HepG2 (cell line): ENCODE data around the gene SELENOS. TPM values are rescaled to one million over a fixed set of nuclear protein-coding genes. Genes with fewer than 3 reads are reported as not detected.

ENCODE experiments used
- BCL3 ChIP-seq: sonication (generic); formaldehyde crosslinking; IDR thresholded peaks from 2 replicates; pipeline ENCODE4 v1.5.1; 2020; ENCODE audit warnings: mild to moderate bottlenecking, missing genetic modification reagents, moderate library complexity
- CSRNP2 ChIP-seq: sonication (generic); formaldehyde crosslinking; conservative IDR thresholded peaks from 2 replicates; pipeline ENCODE4 v1.8.0; 2022; ENCODE audit warnings: low read depth, missing genetic modification reagents
- E2F2 ChIP-seq: sonication (generic); formaldehyde crosslinking; IDR thresholded peaks from 2 replicates; pipeline ENCODE4 v1.4.0; 2020; ENCODE audit warnings: missing genetic modification reagents, borderline replicate concordance
- EP300 ChIP-seq, 3 experiments: sonication (generic) in 1 of 3; formaldehyde crosslinking in 1 of 3; IDR thresholded peaks; 2 replicates each; pipeline versions ENCODE4 v1.5.1 to v1.6.1; 2011 to 2020; ENCODE audit warnings: low read depth in 2 of 3, low read length in 2 of 3, borderline replicate concordance in 1 of 3, improper control_type of control experiment in 1 of 3, mild to moderate bottlenecking in 1 of 3, missing genetic modification reagents in 1 of 3, moderate library complexity in 1 of 3
- FOXA3 ChIP-seq: IDR thresholded peaks from 2 replicates; pipeline ENCODE4 v1.6.1; 2016; ENCODE audit warnings: missing genetic modification reagents, missing compliant biosample characterization
- GRHL1 ChIP-seq: sonication (generic); formaldehyde crosslinking; conservative IDR thresholded peaks from 2 replicates; pipeline ENCODE4 v1.8.0; 2022; ENCODE audit warnings: missing genetic modification reagents
- IRF1 ChIP-seq: sonication (generic); formaldehyde crosslinking; IDR thresholded peaks from 2 replicates; pipeline ENCODE4 v1.4.0; 2020; ENCODE audit warnings: low read depth, mild to moderate bottlenecking, missing genetic modification reagents
- ISL2 ChIP-seq: sonication (generic); formaldehyde crosslinking; IDR thresholded peaks from 2 replicates; pipeline ENCODE4 v1.5.0; 2020; ENCODE audit warnings: missing genetic modification reagents
- JUNB ChIP-seq: sonication (generic); formaldehyde crosslinking; IDR thresholded peaks from 2 replicates; pipeline ENCODE4 v1.8.0; 2022; ENCODE audit warnings: missing genetic modification reagents, mild to moderate bottlenecking, borderline replicate concordance
- KLF13 ChIP-seq: sonication (generic); formaldehyde crosslinking; IDR thresholded peaks from 2 replicates; pipeline ENCODE4 v1.4.0; 2020; ENCODE audit warnings: mild to moderate bottlenecking, missing genetic modification reagents
- SKI ChIP-seq: fragments of 450-650 bp; IDR thresholded peaks from one replicate; pipeline ENCODE4 v1.6.1; 2018; ENCODE audit warnings: mild to moderate bottlenecking; ENCODE audit not compliant: partially characterized antibody
- TP53 ChIP-seq: sonication (generic); formaldehyde crosslinking; conservative IDR thresholded peaks from 2 replicates; pipeline ENCODE4 v1.4.0; 2020; ENCODE audit warnings: missing genetic modification reagents
- ZMYM4 ChIP-seq: sonication (generic); formaldehyde crosslinking; IDR thresholded peaks from 2 replicates; pipeline ENCODE4 v1.8.1; 2023; ENCODE audit warnings: mild to moderate bottlenecking, missing genetic modification reagents
- ZNF160 ChIP-seq: sonication (generic); formaldehyde crosslinking; IDR thresholded peaks from 2 replicates; pipeline ENCODE4 v1.8.0; 2022; ENCODE audit warnings: mild to moderate bottlenecking, inconsistent platforms, missing genetic modification reagents
- ZNF230 ChIP-seq: sonication (generic); formaldehyde crosslinking; IDR thresholded peaks from 2 replicates; pipeline ENCODE4 v1.4.0; 2020; ENCODE audit warnings: mild to moderate bottlenecking, missing genetic modification reagents
- ZNF263 ChIP-seq: sonication (generic); formaldehyde crosslinking; IDR thresholded peaks from 2 replicates; pipeline ENCODE4 v1.4.0; 2020; ENCODE audit warnings: missing genetic modification reagents
- ZNF33B ChIP-seq: sonication (generic); formaldehyde crosslinking; IDR thresholded peaks from 2 replicates; pipeline ENCODE4 v1.5.1; 2020; ENCODE audit warnings: mild to moderate bottlenecking, missing genetic modification reagents
- ZNF44 ChIP-seq: sonication (generic); formaldehyde crosslinking; IDR thresholded peaks from 2 replicates; pipeline ENCODE4 v1.5.1; 2020; ENCODE audit warnings: mild to moderate bottlenecking, missing genetic modification reagents
- ZNF558 ChIP-seq: sonication (generic); formaldehyde crosslinking; IDR thresholded peaks from 2 replicates; pipeline ENCODE4 v1.9.0; 2022; ENCODE audit warnings: mild to moderate bottlenecking, missing genetic modification reagents, borderline replicate concordance
- ZNF569 ChIP-seq: sonication (generic); formaldehyde crosslinking; IDR thresholded peaks from 2 replicates; pipeline ENCODE4 v1.5.0; 2020; ENCODE audit warnings: mild to moderate bottlenecking, missing genetic modification reagents, moderate library complexity, borderline replicate concordance
- ZNF720 ChIP-seq: sonication (generic); formaldehyde crosslinking; IDR thresholded peaks from 2 replicates; pipeline ENCODE4 v1.4.0; 2020; ENCODE audit warnings: missing genetic modification reagents
- ZNF766 ChIP-seq: sonication (generic); formaldehyde crosslinking; IDR thresholded peaks from 2 replicates; pipeline ENCODE4 v1.5.0; 2020; ENCODE audit warnings: missing genetic modification reagents, borderline replicate concordance
- ZNF768 ChIP-seq: sonication (generic); formaldehyde crosslinking; IDR thresholded peaks from 2 replicates; pipeline ENCODE4 v1.4.0; 2020; ENCODE audit warnings: missing genetic modification reagents
- polyA plus RNA-seq, 8 experiments: library from polyadenylated mRNA; depleted of rRNA in 3 of 8; stranded (reverse) in 7 of 8; unstranded in 1 of 8; fragments of >200 nt; fragmentation: Illumina TruSeq in 4 of 8; extraction: Trizol in 4 of 8; gene quantifications; 2 replicates each; pipeline versions ENCODE4 v1.2.1 to v1.2.3, GENCODE V29; 2011 to 2016; ENCODE audit warnings: low read depth in 4 of 8, missing spikeins in 1 of 8, mixed read lengths in 1 of 8; ENCODE audit not compliant: insufficient read depth in 1 of 8
- total RNA-seq, 5 experiments: library from RNA; depleted of rRNA; stranded (reverse); fragments of >200 nt; fragmentation: Illumina TruSeq; extraction: Trizol; gene quantifications; 2 replicates each; pipeline ENCODE4 v1.2.3, GENCODE V29; 2016; ENCODE audit warnings: low read depth in 1 of 5

Gene SELENOS
- total and polyA plus RNA-seq, 2 of the 13 experiments (the other 11 are each of a cell fraction or from before 2014, with no cell fraction given), result 63.0 to 66.1 TPM

GRCh38 chr15:101277038-101277822 lies at the start of gene SELENOS (continued):
- peak; percentile 57; the same call in 1 of the 2 replicates for TF ChIP-seq ZNF766 (CRISPR knock-in tag)
- no peak; the same call in 1 of the 2 replicates for TF ChIP-seq ZNF44 (CRISPR knock-in tag)
- peak; percentile 81 for TF ChIP-seq SKI
- peak; percentile 66; the same call in 1 of the 2 replicates for TF ChIP-seq ZNF160 (CRISPR knock-in tag)
- no peak for TF ChIP-seq EP300 (IDR thresholded peaks at IDR 0.05; ENCODE audit: low read depth in 2 of 2, low read length in 2 of 2)
- TF ChIP-seq EP300 (CRISPR knock-in tag; IDR thresholded peaks at IDR 0.05; ENCODE audit: borderline replicate concordance), result no peak
- peak; percentile 43; the same call in 1 of the 2 replicates for TF ChIP-seq ZMYM4 (CRISPR knock-in tag)
- peak; percentile 60; the same call in 1 of the 2 replicates for TF ChIP-seq BCL3
- TF ChIP-seq ZNF263 (CRISPR knock-in tag), result no peak
- TF ChIP-seq KLF13 (CRISPR knock-in tag), result no peak; the same call in 1 of the 2 replicates
- peak; percentile 18 for TF ChIP-seq FOXA3 (CRISPR knock-in tag)
- TF ChIP-seq ZNF33B (CRISPR knock-in tag), result no peak
- TF ChIP-seq ZNF768 (CRISPR knock-in tag), result peak; percentile 73
- TF ChIP-seq ISL2 (CRISPR knock-in tag), result peak; percentile 54
- TF ChIP-seq TP53, result no peak
- no peak for TF ChIP-seq IRF1
- TF ChIP-seq ZNF720 (CRISPR knock-in tag), result no peak
- no peak for TF ChIP-seq ZNF558 (CRISPR knock-in tag)
- TF ChIP-seq JUNB, result no peak
- TF ChIP-seq GRHL1, result no peak
- TF ChIP-seq ZNF569 (CRISPR knock-in tag), result no peak
- TF ChIP-seq ZNF230 (CRISPR knock-in tag), result 0 out of 2 replicates have a peak, but pooled peaks have one; percentile 77
- TF ChIP-seq E2F2 (CRISPR knock-in tag), result peak; percentile 49; the same call in 1 of the 2 replicates
- TF ChIP-seq CSRNP2 (CRISPR knock-in tag), result no peak
